WTC11 (cell line): Measurements from ENCODE around the gene SLC25A51.

Source experiments
- CREB1 ChIP-seq: sonication (generic); formaldehyde crosslinking; IDR thresholded peaks from 2 replicates; pipeline ENCODE4 v1.8.0; 2023; ENCODE audit warnings: mild to moderate bottlenecking, missing genetic modification reagents
- ESRRA ChIP-seq: sonication (generic); formaldehyde crosslinking; IDR thresholded peaks from 2 replicates; pipeline ENCODE4 v1.8.1; 2022; ENCODE audit warnings: mild to moderate bottlenecking, missing genetic modification reagents, borderline replicate concordance
- GRHL2 ChIP-seq: fragments of 250-450 bp; sonication (Bioruptor Pico); IDR thresholded peaks from 2 replicates; pipeline ENCODE4 v1.8.0; 2022; ENCODE audit warnings: mild to moderate bottlenecking, moderate library complexity; ENCODE audit not compliant: insufficient replicate concordance, severe bottlenecking
- NFE2L1 ChIP-seq: sonication (generic); formaldehyde crosslinking; IDR thresholded peaks from 2 replicates; pipeline ENCODE4 v1.8.1; 2023; ENCODE audit warnings: missing genetic modification reagents
- SOX15 ChIP-seq: fragments of 250-450 bp; sonication (Bioruptor Pico); IDR thresholded peaks from 2 replicates; pipeline ENCODE4 v1.9.0; 2021; ENCODE audit warnings: mild to moderate bottlenecking
- ZNF263 ChIP-seq: sonication (generic); formaldehyde crosslinking; IDR thresholded peaks from 2 replicates; pipeline ENCODE4 v1.8.1; 2022; ENCODE audit warnings: low read depth, mild to moderate bottlenecking, moderate library complexity, missing genetic modification reagents
- TF ChIP-seq, protein P1 (sequence below): fragments of 200-600 bp; IDR thresholded peaks from 2 replicates; pipeline ENCODE4 v1.8.0; 2022; ENCODE audit warnings: antibody characterized with exemption
- TF ChIP-seq, protein P2 (sequence below): sonication (generic); formaldehyde crosslinking; IDR thresholded peaks from 2 replicates; pipeline ENCODE4 v1.8.1; 2023; ENCODE audit warnings: mild to moderate bottlenecking, missing genetic modification reagents, moderate library complexity
- TF ChIP-seq, protein P3 (sequence below): sonication (generic); formaldehyde crosslinking; IDR thresholded peaks from 2 replicates; pipeline ENCODE4 v1.8.0; 2022; ENCODE audit warnings: missing genetic modification reagents
- TF ChIP-seq, protein P4 (sequence below): sonication (generic); formaldehyde crosslinking; IDR thresholded peaks from 2 replicates; pipeline ENCODE4 v1.8.1; 2023; ENCODE audit warnings: mild to moderate bottlenecking, missing genetic modification reagents, borderline replicate concordance
- TF ChIP-seq, protein P5 (sequence below): fragments of 250-450 bp; sonication (Bioruptor Pico); IDR thresholded peaks from 2 replicates; pipeline ENCODE4 v1.9.0; 2021; ENCODE audit warnings: mild to moderate bottlenecking
- TF ChIP-seq, protein P6 (sequence below): sonication (generic); formaldehyde crosslinking; IDR thresholded peaks from 2 replicates; pipeline ENCODE4 v1.8.1; 2023; ENCODE audit warnings: mild to moderate bottlenecking, missing genetic modification reagents
- TF ChIP-seq, protein P7 (sequence below): sonication (generic); formaldehyde crosslinking; conservative IDR thresholded peaks from 2 replicates; pipeline ENCODE4 v1.8.1; 2022; ENCODE audit warnings: mild to moderate bottlenecking, missing genetic modification reagents
- TF ChIP-seq, protein P8 (sequence below): sonication (generic); formaldehyde crosslinking; IDR thresholded peaks from 2 replicates; pipeline ENCODE4 v1.8.1; 2022; ENCODE audit warnings: low read depth, mild to moderate bottlenecking, moderate library complexity, missing genetic modification reagents, borderline replicate concordance

DNA sequence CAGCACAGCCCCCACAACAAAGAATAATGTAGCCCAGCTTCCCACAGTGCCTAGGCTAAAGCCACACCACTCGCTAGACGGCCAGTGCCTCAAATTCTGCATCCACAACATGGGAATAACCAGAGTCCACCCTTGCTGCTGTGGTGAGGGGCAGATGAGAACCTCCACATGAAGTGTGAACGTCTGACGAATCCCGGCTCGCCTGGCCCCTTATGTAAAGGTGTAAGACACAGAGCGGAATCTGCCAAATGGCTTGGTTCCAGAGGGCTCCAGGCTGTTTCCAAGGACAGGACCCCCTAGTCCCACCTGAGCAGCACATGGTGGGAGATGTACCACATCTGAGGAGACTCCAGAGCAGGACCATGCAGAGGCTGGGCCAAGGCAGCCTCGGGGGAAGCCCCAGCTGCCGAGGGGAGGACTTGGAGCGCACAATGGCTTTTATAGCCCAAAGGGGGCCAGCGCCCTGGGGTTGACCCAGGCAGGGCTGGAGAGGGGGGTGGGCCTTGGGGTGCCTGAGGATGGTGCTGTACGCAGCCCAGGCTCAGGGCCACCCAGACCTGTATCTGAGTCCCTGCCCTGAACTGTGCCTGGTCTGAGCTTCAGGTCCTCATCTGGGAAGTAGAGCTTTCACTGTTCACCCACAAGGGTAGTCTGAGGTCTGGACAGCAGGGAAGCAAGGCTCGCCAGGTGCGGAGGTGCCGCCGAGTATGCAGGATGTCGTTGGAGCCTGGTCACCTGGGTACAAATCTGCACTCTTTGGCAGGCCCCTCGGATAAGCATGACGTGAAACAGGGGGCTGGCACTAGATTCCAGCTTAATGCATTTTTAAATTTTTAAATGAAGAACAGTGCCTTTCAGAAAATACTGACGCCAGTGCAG is 24.9 kb upstream of the SLC25A51 start:
- TF ChIP-seq, protein P1, sequence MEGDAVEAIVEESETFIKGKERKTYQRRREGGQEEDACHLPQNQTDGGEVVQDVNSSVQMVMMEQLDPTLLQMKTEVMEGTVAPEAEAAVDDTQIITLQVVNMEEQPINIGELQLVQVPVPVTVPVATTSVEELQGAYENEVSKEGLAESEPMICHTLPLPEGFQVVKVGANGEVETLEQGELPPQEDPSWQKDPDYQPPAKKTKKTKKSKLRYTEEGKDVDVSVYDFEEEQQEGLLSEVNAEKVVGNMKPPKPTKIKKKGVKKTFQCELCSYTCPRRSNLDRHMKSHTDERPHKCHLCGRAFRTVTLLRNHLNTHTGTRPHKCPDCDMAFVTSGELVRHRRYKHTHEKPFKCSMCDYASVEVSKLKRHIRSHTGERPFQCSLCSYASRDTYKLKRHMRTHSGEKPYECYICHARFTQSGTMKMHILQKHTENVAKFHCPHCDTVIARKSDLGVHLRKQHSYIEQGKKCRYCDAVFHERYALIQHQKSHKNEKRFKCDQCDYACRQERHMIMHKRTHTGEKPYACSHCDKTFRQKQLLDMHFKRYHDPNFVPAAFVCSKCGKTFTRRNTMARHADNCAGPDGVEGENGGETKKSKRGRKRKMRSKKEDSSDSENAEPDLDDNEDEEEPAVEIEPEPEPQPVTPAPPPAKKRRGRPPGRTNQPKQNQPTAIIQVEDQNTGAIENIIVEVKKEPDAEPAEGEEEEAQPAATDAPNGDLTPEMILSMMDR: no peak
- TF ChIP-seq, protein P2, sequence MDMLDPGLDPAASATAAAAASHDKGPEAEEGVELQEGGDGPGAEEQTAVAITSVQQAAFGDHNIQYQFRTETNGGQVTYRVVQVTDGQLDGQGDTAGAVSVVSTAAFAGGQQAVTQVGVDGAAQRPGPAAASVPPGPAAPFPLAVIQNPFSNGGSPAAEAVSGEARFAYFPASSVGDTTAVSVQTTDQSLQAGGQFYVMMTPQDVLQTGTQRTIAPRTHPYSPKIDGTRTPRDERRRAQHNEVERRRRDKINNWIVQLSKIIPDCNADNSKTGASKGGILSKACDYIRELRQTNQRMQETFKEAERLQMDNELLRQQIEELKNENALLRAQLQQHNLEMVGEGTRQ (CRISPR knock-in tag): no peak
- TF ChIP-seq, protein P3, sequence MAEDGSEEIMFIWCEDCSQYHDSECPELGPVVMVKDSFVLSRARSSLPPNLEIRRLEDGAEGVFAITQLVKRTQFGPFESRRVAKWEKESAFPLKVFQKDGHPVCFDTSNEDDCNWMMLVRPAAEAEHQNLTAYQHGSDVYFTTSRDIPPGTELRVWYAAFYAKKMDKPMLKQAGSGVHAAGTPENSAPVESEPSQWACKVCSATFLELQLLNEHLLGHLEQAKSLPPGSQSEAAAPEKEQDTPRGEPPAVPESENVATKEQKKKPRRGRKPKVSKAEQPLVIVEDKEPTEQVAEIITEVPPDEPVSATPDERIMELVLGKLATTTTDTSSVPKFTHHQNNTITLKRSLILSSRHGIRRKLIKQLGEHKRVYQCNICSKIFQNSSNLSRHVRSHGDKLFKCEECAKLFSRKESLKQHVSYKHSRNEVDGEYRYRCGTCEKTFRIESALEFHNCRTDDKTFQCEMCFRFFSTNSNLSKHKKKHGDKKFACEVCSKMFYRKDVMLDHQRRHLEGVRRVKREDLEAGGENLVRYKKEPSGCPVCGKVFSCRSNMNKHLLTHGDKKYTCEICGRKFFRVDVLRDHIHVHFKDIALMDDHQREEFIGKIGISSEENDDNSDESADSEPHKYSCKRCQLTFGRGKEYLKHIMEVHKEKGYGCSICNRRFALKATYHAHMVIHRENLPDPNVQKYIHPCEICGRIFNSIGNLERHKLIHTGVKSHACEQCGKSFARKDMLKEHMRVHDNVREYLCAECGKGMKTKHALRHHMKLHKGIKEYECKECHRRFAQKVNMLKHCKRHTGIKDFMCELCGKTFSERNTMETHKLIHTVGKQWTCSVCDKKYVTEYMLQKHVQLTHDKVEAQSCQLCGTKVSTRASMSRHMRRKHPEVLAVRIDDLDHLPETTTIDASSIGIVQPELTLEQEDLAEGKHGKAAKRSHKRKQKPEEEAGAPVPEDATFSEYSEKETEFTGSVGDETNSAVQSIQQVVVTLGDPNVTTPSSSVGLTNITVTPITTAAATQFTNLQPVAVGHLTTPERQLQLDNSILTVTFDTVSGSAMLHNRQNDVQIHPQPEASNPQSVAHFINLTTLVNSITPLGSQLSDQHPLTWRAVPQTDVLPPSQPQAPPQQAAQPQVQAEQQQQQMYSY (CRISPR knock-in tag): no peak
- TF ChIP-seq ESRRA (CRISPR knock-in tag): no peak
- TF ChIP-seq, protein P4, sequence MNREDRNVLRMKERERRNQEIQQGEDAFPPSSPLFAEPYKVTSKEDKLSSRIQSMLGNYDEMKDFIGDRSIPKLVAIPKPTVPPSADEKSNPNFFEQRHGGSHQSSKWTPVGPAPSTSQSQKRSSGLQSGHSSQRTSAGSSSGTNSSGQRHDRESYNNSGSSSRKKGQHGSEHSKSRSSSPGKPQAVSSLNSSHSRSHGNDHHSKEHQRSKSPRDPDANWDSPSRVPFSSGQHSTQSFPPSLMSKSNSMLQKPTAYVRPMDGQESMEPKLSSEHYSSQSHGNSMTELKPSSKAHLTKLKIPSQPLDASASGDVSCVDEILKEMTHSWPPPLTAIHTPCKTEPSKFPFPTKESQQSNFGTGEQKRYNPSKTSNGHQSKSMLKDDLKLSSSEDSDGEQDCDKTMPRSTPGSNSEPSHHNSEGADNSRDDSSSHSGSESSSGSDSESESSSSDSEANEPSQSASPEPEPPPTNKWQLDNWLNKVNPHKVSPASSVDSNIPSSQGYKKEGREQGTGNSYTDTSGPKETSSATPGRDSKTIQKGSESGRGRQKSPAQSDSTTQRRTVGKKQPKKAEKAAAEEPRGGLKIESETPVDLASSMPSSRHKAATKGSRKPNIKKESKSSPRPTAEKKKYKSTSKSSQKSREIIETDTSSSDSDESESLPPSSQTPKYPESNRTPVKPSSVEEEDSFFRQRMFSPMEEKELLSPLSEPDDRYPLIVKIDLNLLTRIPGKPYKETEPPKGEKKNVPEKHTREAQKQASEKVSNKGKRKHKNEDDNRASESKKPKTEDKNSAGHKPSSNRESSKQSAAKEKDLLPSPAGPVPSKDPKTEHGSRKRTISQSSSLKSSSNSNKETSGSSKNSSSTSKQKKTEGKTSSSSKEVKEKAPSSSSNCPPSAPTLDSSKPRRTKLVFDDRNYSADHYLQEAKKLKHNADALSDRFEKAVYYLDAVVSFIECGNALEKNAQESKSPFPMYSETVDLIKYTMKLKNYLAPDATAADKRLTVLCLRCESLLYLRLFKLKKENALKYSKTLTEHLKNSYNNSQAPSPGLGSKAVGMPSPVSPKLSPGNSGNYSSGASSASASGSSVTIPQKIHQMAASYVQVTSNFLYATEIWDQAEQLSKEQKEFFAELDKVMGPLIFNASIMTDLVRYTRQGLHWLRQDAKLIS (CRISPR knock-in tag): no peak
- no peak for TF ChIP-seq NFE2L1 (CRISPR knock-in tag)
- TF ChIP-seq, protein P5, sequence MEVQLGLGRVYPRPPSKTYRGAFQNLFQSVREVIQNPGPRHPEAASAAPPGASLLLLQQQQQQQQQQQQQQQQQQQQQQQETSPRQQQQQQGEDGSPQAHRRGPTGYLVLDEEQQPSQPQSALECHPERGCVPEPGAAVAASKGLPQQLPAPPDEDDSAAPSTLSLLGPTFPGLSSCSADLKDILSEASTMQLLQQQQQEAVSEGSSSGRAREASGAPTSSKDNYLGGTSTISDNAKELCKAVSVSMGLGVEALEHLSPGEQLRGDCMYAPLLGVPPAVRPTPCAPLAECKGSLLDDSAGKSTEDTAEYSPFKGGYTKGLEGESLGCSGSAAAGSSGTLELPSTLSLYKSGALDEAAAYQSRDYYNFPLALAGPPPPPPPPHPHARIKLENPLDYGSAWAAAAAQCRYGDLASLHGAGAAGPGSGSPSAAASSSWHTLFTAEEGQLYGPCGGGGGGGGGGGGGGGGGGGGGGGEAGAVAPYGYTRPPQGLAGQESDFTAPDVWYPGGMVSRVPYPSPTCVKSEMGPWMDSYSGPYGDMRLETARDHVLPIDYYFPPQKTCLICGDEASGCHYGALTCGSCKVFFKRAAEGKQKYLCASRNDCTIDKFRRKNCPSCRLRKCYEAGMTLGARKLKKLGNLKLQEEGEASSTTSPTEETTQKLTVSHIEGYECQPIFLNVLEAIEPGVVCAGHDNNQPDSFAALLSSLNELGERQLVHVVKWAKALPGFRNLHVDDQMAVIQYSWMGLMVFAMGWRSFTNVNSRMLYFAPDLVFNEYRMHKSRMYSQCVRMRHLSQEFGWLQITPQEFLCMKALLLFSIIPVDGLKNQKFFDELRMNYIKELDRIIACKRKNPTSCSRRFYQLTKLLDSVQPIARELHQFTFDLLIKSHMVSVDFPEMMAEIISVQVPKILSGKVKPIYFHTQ (CRISPR knock-in tag): no peak
- no peak for TF ChIP-seq ZNF263 (CRISPR knock-in tag)
- TF ChIP-seq, protein P6, sequence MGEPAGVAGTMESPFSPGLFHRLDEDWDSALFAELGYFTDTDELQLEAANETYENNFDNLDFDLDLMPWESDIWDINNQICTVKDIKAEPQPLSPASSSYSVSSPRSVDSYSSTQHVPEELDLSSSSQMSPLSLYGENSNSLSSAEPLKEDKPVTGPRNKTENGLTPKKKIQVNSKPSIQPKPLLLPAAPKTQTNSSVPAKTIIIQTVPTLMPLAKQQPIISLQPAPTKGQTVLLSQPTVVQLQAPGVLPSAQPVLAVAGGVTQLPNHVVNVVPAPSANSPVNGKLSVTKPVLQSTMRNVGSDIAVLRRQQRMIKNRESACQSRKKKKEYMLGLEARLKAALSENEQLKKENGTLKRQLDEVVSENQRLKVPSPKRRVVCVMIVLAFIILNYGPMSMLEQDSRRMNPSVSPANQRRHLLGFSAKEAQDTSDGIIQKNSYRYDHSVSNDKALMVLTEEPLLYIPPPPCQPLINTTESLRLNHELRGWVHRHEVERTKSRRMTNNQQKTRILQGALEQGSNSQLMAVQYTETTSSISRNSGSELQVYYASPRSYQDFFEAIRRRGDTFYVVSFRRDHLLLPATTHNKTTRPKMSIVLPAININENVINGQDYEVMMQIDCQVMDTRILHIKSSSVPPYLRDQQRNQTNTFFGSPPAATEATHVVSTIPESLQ (CRISPR knock-in tag): no peak
- TF ChIP-seq, protein P7, sequence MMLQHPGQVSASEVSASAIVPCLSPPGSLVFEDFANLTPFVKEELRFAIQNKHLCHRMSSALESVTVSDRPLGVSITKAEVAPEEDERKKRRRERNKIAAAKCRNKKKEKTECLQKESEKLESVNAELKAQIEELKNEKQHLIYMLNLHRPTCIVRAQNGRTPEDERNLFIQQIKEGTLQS: no peak
- no peak for TF ChIP-seq GRHL2 (CRISPR knock-in tag)
- no peak for TF ChIP-seq SOX15
- TF ChIP-seq CREB1 (CRISPR knock-in tag): no peak
- TF ChIP-seq, protein P8, sequence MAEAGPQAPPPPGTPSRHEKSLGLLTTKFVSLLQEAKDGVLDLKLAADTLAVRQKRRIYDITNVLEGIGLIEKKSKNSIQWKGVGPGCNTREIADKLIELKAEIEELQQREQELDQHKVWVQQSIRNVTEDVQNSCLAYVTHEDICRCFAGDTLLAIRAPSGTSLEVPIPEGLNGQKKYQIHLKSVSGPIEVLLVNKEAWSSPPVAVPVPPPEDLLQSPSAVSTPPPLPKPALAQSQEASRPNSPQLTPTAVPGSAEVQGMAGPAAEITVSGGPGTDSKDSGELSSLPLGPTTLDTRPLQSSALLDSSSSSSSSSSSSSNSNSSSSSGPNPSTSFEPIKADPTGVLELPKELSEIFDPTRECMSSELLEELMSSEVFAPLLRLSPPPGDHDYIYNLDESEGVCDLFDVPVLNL (CRISPR knock-in tag): no peak
